Activated CD8-positive, alpha-beta T cell treated with anti-CD3 and anti-CD28 coated beads for 36 hours (primary cell): Measurements from ENCODE around the gene PLRG1. TPM values are rescaled to one million over a fixed set of nuclear protein-coding genes. Genes with fewer than 3 reads are reported as not detected.

Source experiments
- ATAC-seq: fragments of 200-7000 bp; cut with Tn5 transposase; one replicate; pipeline ENCODE4 v1.10.0; 2021; ENCODE audit warnings: mild to moderate bottlenecking, moderate library complexity
- CTCF ChIA-PET: fragments of 350-600 bp; sonication (Branson Sonifier 250); formaldehyde crosslinking; loops from one replicate; lab custom pipeline; 2021; ENCODE audit warnings: antibody characterized with exemption; lab: Charles Lee
- POLR2A ChIA-PET: fragments of 350-600 bp; sonication (Branson Sonifier 250); formaldehyde crosslinking; loops from one replicate; lab custom pipeline; 2021; ENCODE audit warnings: antibody characterized with exemption; lab: Charles Lee
- DNase-seq: peaks from one replicate; pipeline ENCODE4 v3.0.0-alpha.2; 2020
- H3K27ac Mint-ChIP-seq: one replicate; pipeline ENCODE4 v1.8.0; 2021; ENCODE audit warnings: mild to moderate bottlenecking, mixed read lengths
- H3K27me3 Mint-ChIP-seq: one replicate; pipeline ENCODE4 v1.8.0; 2021; ENCODE audit warnings: mixed read lengths
- H3K36me3 Mint-ChIP-seq: one replicate; pipeline ENCODE4 v1.8.0; 2021; ENCODE audit warnings: low read depth, mixed read lengths
- H3K4me1 Mint-ChIP-seq: one replicate; pipeline ENCODE4 v1.8.0; 2021; ENCODE audit warnings: low read depth, mixed read lengths
- H3K4me3 Mint-ChIP-seq: one replicate; pipeline ENCODE4 v1.8.0; 2021; ENCODE audit warnings: mild to moderate bottlenecking, moderate library complexity, mixed read lengths
- H3K9me3 Mint-ChIP-seq: one replicate; pipeline ENCODE4 v1.8.0; 2021; ENCODE audit warnings: mixed read lengths
- CTCF ChIP-seq: fragments of 200-600 bp; IDR thresholded peaks from one replicate; pipeline ENCODE4 v1.8.0; 2022; ENCODE audit warnings: antibody characterized with exemption, mild to moderate bottlenecking
- intact Hi-C: fragments of 100-400 bp; cut with micrococcal nuclease; formaldehyde crosslinking; loops from one replicate; pipeline ENCODE4 v1.10.0; 2022
- total RNA-seq, 2 experiments: library from RNA; stranded (reverse); gene quantifications; one replicate each; pipeline ENCODE4 v1.2.3, GENCODE V29; 2021

Gene PLRG1
- total RNA-seq, 2 experiments from 2014 or later: 114 to 121 TPM

DNA sequence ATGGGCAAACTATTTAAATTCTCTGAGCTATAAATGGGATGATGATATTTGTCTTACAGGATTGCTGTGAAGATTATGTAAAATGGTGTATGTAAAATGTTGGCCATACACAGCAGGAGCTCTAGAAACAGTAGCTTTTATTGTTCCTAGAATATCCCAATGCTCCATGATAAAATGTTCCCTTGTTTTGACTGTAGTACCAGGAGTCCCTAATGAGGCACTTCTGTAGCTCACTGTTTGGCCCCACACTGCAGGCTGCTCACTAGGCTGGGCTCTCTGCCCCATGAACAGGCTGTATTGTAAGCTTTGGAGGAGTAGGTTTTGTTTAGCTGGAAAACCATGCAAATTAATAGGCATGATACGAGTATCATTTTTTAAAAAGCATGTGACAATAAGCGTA lies 43.7 kb upstream of the PLRG1 start:
- Mint-ChIP-seq H3K27ac (no peak overlapping the region), H3K4me1 (no peaks in the 10 kb centered on the region), H3K36me3 (no peaks in the 10 kb centered on the region), H3K4me3 (no peak overlapping the region), H3K27me3 (peaks cover 23% of the 10 kb centered on the region), H3K9me3 (no peaks in the 10 kb centered on the region)
- ChIA-PET POLR2A (no interaction called here), CTCF (interaction anchor here (1.2 to 1.3 kb wide), 3 partner anchors 26 to 81 kb away, joined by 3 read pairs; partner anchors contain the start of gene PLRG1)
- intact Hi-C loops: no loop called here
- DNase-seq (no peak), ATAC-seq (no peak)
- no peak for TF ChIP-seq CTCF

- DNase-seq (no peak), ATAC-seq (no peak)
- ChIA-PET CTCF (interaction anchor here (1.4 kb wide), 1 partner anchor 33 kb away, joined by 3 read pairs; no protein-coding TSS in a partner anchor), POLR2A (no interaction called here)
- no peak overlapping the region for H3K27ac Mint-ChIP-seq
- peaks cover 21% of the 10 kb centered on the region for H3K27me3 Mint-ChIP-seq
- no peak for TF ChIP-seq CTCF
- no peaks in the 10 kb centered on the region for H3K4me1 Mint-ChIP-seq
- H3K9me3 Mint-ChIP-seq: no peaks in the 10 kb centered on the region
- H3K36me3 Mint-ChIP-seq: no peaks in the 10 kb centered on the region
- no peak overlapping the region for H3K4me3 Mint-ChIP-seq
- intact Hi-C loops: no loop called here
Observed at GRCh38 chr4:154591890-154592289, 41.7 kb upstream of the PLRG1 start.

DNA sequence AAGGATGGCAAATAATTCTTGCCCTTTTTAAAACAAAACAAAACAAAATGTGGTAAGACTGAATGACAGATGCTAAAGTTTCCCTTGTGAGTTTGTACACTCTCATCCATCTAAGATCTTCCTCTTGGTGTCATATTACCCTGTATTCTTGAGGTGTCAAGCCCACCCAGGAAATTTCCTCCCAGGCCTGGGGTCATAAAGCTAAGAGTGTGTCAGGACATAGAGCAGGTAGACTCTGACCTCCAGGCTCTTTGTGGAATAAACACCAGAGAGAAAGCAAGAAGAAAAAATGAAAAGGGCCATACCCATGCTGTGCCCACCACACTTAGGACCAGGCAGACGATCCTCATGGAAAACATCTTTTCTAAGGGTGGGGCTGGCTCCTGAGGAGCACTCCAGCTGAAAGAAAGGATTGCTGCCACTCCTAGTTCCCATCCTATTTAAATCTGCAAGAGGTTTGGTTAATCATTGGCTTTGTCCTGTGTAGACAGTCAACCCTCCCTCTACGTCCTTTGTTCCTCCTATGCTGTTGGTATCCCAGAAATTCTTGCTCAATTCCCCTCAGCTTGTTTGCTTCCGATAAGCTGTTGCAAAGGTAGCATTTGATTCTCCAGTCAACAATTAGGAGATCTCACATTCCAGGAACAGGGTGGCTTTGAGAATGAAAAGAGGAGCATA lies 40.3 kb upstream of the PLRG1 start, which contains the start of gene FGA:
Gene FGA, minus strand, starts transcription at position 414 of the 678 bp plus-strand sequence. Its CDS starts 55 bp downstream, at position 359.
- H3K9me3 Mint-ChIP-seq: no peaks in the 10 kb centered on the region
- H3K36me3 Mint-ChIP-seq: no peaks in the 10 kb centered on the region
- no peak for TF ChIP-seq CTCF
- ChIA-PET POLR2A (no interaction called here), CTCF (interaction anchor here (1.4 kb wide), 1 partner anchor 31 kb away, joined by 3 read pairs; no protein-coding TSS in a partner anchor)
- DNase-seq: no peak
- intact Hi-C loops: no loop called here
- ATAC-seq: no peak
- H3K27ac Mint-ChIP-seq: no peak within 1 kb of the TSS
- H3K4me1 Mint-ChIP-seq: no peaks in the 10 kb centered on the region
- peaks cover 19% of the 10 kb centered on the region for H3K27me3 Mint-ChIP-seq
- no peak within 1 kb of the TSS for H3K4me3 Mint-ChIP-seq

- H3K4me3 Mint-ChIP-seq: no peak overlapping the region
- H3K27ac Mint-ChIP-seq: no peak overlapping the region
- no peaks in the 10 kb centered on the region for H3K4me1 Mint-ChIP-seq
- ATAC-seq: no peak
- H3K36me3 Mint-ChIP-seq: no peaks in the 10 kb centered on the region
- CTCF ChIA-PET: interaction anchor here (2.1 kb wide), 1 partner anchor 29 kb away, joined by 8 read pairs; no protein-coding TSS in a partner anchor
- POLR2A ChIA-PET: no interaction called here
- no peak for DNase-seq
- intact Hi-C loops: no loop called here
- H3K27me3 Mint-ChIP-seq: peaks cover 19% of the 10 kb centered on the region
- no peaks in the 10 kb centered on the region for H3K9me3 Mint-ChIP-seq
- no peak for TF ChIP-seq CTCF
Observed at GRCh38 chr4:154589296-154590197, 39.3 kb upstream of the PLRG1 start.
